IMR-90 (cell line): Measurements from ENCODE around the gene KCTD13. TPM values are rescaled to one million over a fixed set of nuclear protein-coding genes. Genes with fewer than 3 reads are reported as not detected.

Experiments used
- ATAC-seq: fragments of 200-7000 bp; cut with Tn5 transposase; 2 replicates; pipeline ENCODE4 v1.9.1; 2020; ENCODE audit warnings: low read depth, mild to moderate bottlenecking, moderate library complexity
- BruUV-seq: library from RNA; stranded (reverse); fragments of 400-500 nt; replicated peaks from 2 replicates; lab custom pipeline; 2021; lab: Mats Ljungman, UMichigan
- CTCF ChIA-PET: fragments of 300-600 bp; formaldehyde crosslinking; extraction: SDS; loops from one replicate; lab custom pipeline; 2021; ENCODE audit warnings: antibody characterized with exemption; lab: Yijun Ruan, JAX
- POLR2A ChIA-PET: fragments of 300-600 bp; sonication (Branson Sonifier 250); formaldehyde crosslinking; loops from one replicate; lab custom pipeline; 2022; ENCODE audit warnings: antibody characterized with exemption; ENCODE audit not compliant: unreplicated experiment; lab: Charles Lee
- DNase-seq: peaks from one replicate; pipeline ENCODE4 v3.0.0; 2013
- H2AFZ ChIP-seq: replicated peaks from 2 replicates; pipeline ENCODE3; 2013; ENCODE audit warnings: low read length, mild to moderate bottlenecking; ENCODE audit not compliant: poor library complexity
- H2AK5ac ChIP-seq: 2 replicates; pipeline ENCODE4 v1.6.1; 2013; ENCODE audit warnings: low read depth, low read length, inconsistent platforms
- H2AK9ac ChIP-seq: replicated peaks from 2 replicates; pipeline ENCODE3; 2013; ENCODE audit warnings: mild to moderate bottlenecking, low read depth, low read length, moderate library complexity; ENCODE audit not compliant: poor library complexity
- H2BK120ac ChIP-seq: 2 replicates; pipeline ENCODE4 v1.6.1; 2013; ENCODE audit warnings: low read depth, low read length, inconsistent platforms
- H2BK15ac ChIP-seq: 3 replicates; pipeline ENCODE4 v1.6.1; 2013; ENCODE audit warnings: low read depth, low read length, inconsistent platforms
- H2BK20ac ChIP-seq: 2 replicates; pipeline ENCODE4 v1.6.1; 2013; ENCODE audit warnings: low read depth, mild to moderate bottlenecking, inconsistent platforms, low read length, moderate library complexity
- H2BK5ac ChIP-seq: 2 replicates; pipeline ENCODE4 v1.6.1; 2013; ENCODE audit warnings: mild to moderate bottlenecking, low read depth, low read length, inconsistent platforms; ENCODE audit not compliant: poor library complexity, severe bottlenecking
- H3K14ac ChIP-seq: replicated peaks from 2 replicates; pipeline ENCODE4 v1.6.1; 2013; ENCODE audit warnings: low read depth, low read length, inconsistent platforms
- H3K18ac ChIP-seq: 2 replicates; pipeline ENCODE4 v1.6.1; 2013; ENCODE audit warnings: low read depth, low read length, control low read depth
- H3K23ac ChIP-seq: 2 replicates; pipeline ENCODE4 v1.6.1; 2013; ENCODE audit warnings: low read depth, low read length, inconsistent platforms
- H3K27ac ChIP-seq: 2 replicates; pipeline ENCODE4 v1.5.1; 2013; ENCODE audit warnings: mild to moderate bottlenecking, control low read depth, low read length; ENCODE audit not compliant: insufficient read depth
- H3K27me3 ChIP-seq: 2 replicates; pipeline ENCODE4 v1.6.1; 2013; ENCODE audit warnings: low read length; ENCODE audit not compliant: control insufficient read depth, insufficient read depth
- H3K36me3 ChIP-seq: 2 replicates; pipeline ENCODE4 v1.6.1; 2013; ENCODE audit warnings: low read length, mixed read lengths; ENCODE audit not compliant: control insufficient read depth, insufficient read depth
- H3K4ac ChIP-seq: 2 replicates; pipeline ENCODE4 v1.6.1; 2013; ENCODE audit warnings: low read depth, low read length, inconsistent platforms
- H3K4me1 ChIP-seq: 2 replicates; pipeline ENCODE4 v1.6.1; 2013; ENCODE audit warnings: low read length, mixed read lengths; ENCODE audit not compliant: control insufficient read depth, insufficient read depth
- H3K4me2 ChIP-seq: 2 replicates; pipeline ENCODE4 v1.6.1; 2013; ENCODE audit warnings: low read depth, mild to moderate bottlenecking, control low read depth, low read length, moderate library complexity
- H3K4me3 ChIP-seq: 2 replicates; pipeline ENCODE4 v1.5.1; 2013; ENCODE audit warnings: low read depth, mild to moderate bottlenecking, control low read depth, low read length, moderate library complexity; ENCODE audit not compliant: insufficient read depth
- H3K56ac ChIP-seq: 2 replicates; pipeline ENCODE4 v1.6.1; 2013; ENCODE audit warnings: low read length, inconsistent platforms; ENCODE audit not compliant: insufficient read depth; ENCODE audit errors: extremely low read depth
- H3K79me1 ChIP-seq, 2 experiments: 2 replicates each; pipeline ENCODE4 v1.6.1; 2013; ENCODE audit warnings: low read length in 2 of 2, inconsistent platforms in 1 of 2, low read depth in 1 of 2
- H3K9ac ChIP-seq: 2 replicates; pipeline ENCODE4 v1.6.1; 2013; ENCODE audit warnings: low read depth, low read length, control low read depth
- H3K9me1 ChIP-seq: 2 replicates; pipeline ENCODE4 v1.6.1; 2013; ENCODE audit warnings: low read length, inconsistent platforms; ENCODE audit not compliant: insufficient read depth
- H3K9me3 ChIP-seq: 2 replicates; pipeline ENCODE4 v1.6.1; 2013; ENCODE audit warnings: low read length; ENCODE audit not compliant: control insufficient read depth, insufficient read depth
- H4K20me1 ChIP-seq: 2 replicates; pipeline ENCODE4 v1.6.1; 2013; ENCODE audit warnings: low read length, inconsistent platforms; ENCODE audit not compliant: insufficient read depth
- H4K5ac ChIP-seq: 2 replicates; pipeline ENCODE4 v1.6.1; 2013; ENCODE audit warnings: mild to moderate bottlenecking, low read depth, low read length, control low read depth
- H4K8ac ChIP-seq, 2 experiments: 2 replicates each; pipeline ENCODE4 v1.6.1; 2013; ENCODE audit warnings: low read depth in 2 of 2, low read length in 2 of 2, control low read depth in 1 of 2, inconsistent platforms in 1 of 2
- H4K91ac ChIP-seq: 2 replicates; pipeline ENCODE4 v1.6.1; 2013; ENCODE audit warnings: low read depth, low read length, inconsistent platforms; ENCODE audit not compliant: insufficient read depth
- BHLHE40 ChIP-seq: fragments of 150-350 bp; IDR thresholded peaks from 2 replicates; pipeline ENCODE4 v1.6.1; 2016; ENCODE audit warnings: mild to moderate bottlenecking, low read depth, low read length
- CTCF ChIP-seq: conservative IDR thresholded peaks from 2 replicates; pipeline ENCODE4 v1.5.1; 2012; ENCODE audit warnings: mild to moderate bottlenecking, low read depth, low read length, improper control_type of control experiment
- ELK1 ChIP-seq: fragments of 150-350 bp; IDR thresholded peaks from 2 replicates; pipeline ENCODE4 v1.6.1; 2016; ENCODE audit warnings: low read depth, mild to moderate bottlenecking, low read length, moderate library complexity, borderline replicate concordance
- FOS ChIP-seq: fragments of 150-350 bp; IDR thresholded peaks from 2 replicates; pipeline ENCODE4 v1.6.1; 2016; ENCODE audit warnings: low read depth, low read length
- MAZ ChIP-seq: IDR thresholded peaks from 2 replicates; pipeline ENCODE4 v1.6.1; 2012; ENCODE audit warnings: low read depth, mild to moderate bottlenecking, low read length, improper control_type of control experiment, moderate library complexity, borderline replicate concordance
- RCOR1 ChIP-seq: IDR thresholded peaks from 2 replicates; pipeline ENCODE4 v1.6.1; 2012; ENCODE audit warnings: mild to moderate bottlenecking, low read length, improper control_type of control experiment; ENCODE audit not compliant: insufficient replicate concordance
- RFX5 ChIP-seq: IDR thresholded peaks from 2 replicates; pipeline ENCODE4 v1.8.0; 2012; ENCODE audit warnings: low read depth, mild to moderate bottlenecking, low read length, moderate library complexity
- WGBS, 2 experiments: methylation state at CpG; one replicate each; pipeline versions ENCODE4 v1.1.5 to v1.1.7; 2013; ENCODE audit warnings: missing lambda C conversion rate in 2 of 2; ENCODE audit not compliant: insufficient read length in 1 of 2; ENCODE audit errors: extremely low coverage in 2 of 2; 5-methylcytosine and 5-hydroxymethylcytosine counted together
- dilution Hi-C: fragments of 300-500 bp; cut with HindIII; formaldehyde crosslinking; loops from one replicate; pipeline ENCODE4 v1.14.3; 2018; ENCODE audit warnings: low sequenced_read_pairs; ENCODE audit not compliant: unreplicated experiment
- in situ Hi-C: fragments of 300-500 bp; cut with MboI; formaldehyde crosslinking; loops from 3 replicates; pipeline ENCODE4 v1.14.3; 2019; ENCODE audit warnings: low sequenced_read_pairs, inconsistent platforms, mixed read lengths
- intact Hi-C: fragments of 100-400 bp; cut with micrococcal nuclease; formaldehyde crosslinking; loops from 2 replicates; pipeline ENCODE4 v1.10.0; 2022
- polyA plus RNA-seq, 3 experiments: library from polyadenylated mRNA; depleted of rRNA; stranded (reverse); fragments of >200 nt; gene quantifications; 2 replicates each; pipeline ENCODE4 v1.2.3, GENCODE V29; 2012; ENCODE audit warnings: low replicate concordance in 1 of 3
- total RNA-seq: library from RNA; depleted of rRNA; stranded (reverse); fragments of >200 nt; gene quantifications from 2 replicates; pipeline ENCODE4 v1.2.3, GENCODE V29; 2012

KCTD13 gene
- total and polyA plus RNA-seq, 2 of the 4 experiments (the other 2 are of a cell fraction) = 4.1 to 20.7 TPM

- H3K9ac ChIP-seq = no peak overlapping the region
- H3K4me2 ChIP-seq = no peak overlapping the region
- no peaks in the 10 kb centered on the region; the same call in none of the 2 replicates for H3K4me1 ChIP-seq
- H3K36me3 ChIP-seq = peaks cover 13% of the 10 kb centered on the region
- in situ Hi-C loops = no loop called here
- H2BK5ac ChIP-seq = no peak overlapping the region
- H3K18ac ChIP-seq = no peak overlapping the region
- no peak overlapping the region for H3K23ac ChIP-seq
- no peak overlapping the region for H2AK9ac ChIP-seq
- intact Hi-C loops = no loop called here
- no peaks in the 10 kb centered on the region for H3K9me3 ChIP-seq
- dilution Hi-C loops = no loop called here
- H4K20me1 ChIP-seq = peaks cover 6% of the 10 kb centered on the region; the same call in 1 of the 2 replicates
- H3K9me1 ChIP-seq = peaks cover 20% of the 10 kb centered on the region
- ATAC-seq (no peak), DNase-seq (no peak)
- H3K4me3 ChIP-seq = no peak overlapping the region
- H3K27me3 ChIP-seq = no peaks in the 10 kb centered on the region
- peaks cover 10 to 35% of the 10 kb centered on the region in 2 experiments; a peak in 3 of 4 replicates for H3K79me1 ChIP-seq
- 100% methylated on average over 2 of the region's 8 CpGs; no CpG with 5 or more reads in 1 of the 2 experiments for WGBS, 2 experiments
- H3K56ac ChIP-seq = no peak overlapping the region
- H4K5ac ChIP-seq = no peak overlapping the region
- no peak overlapping the region for H2BK20ac ChIP-seq
- no peak overlapping the region for H4K8ac ChIP-seq
- TF ChIP-seq RFX5 (no peak), FOS (no peak), BHLHE40 (no peak), CTCF (no peak), RCOR1 (no peak), ELK1 (no peak), MAZ (no peak)
- no peak overlapping the region for H3K27ac ChIP-seq
- H4K91ac ChIP-seq = no peak overlapping the region
- H2BK120ac ChIP-seq = no peak overlapping the region
- BruUV-seq = no TSS peak
- POLR2A ChIA-PET = no interaction called here
- no peak overlapping the region for H2AFZ ChIP-seq
- H2AK5ac ChIP-seq = no peak overlapping the region
- CTCF ChIA-PET = no interaction called here
- no peak overlapping the region for H3K4ac ChIP-seq
- no peak overlapping the region for H3K14ac ChIP-seq
- H2BK15ac ChIP-seq = no peak overlapping the region
These were observed 12.5 kb downstream of the KCTD13 start for GRCh38 chr16:29913514-29913913.
